NOMO-1 treated with DMSO at 0.1 percent for 48 hours (cell line): Measurements from ENCODE around the gene SIX3.

Experiments
- DNase-seq: peaks from one replicate; lab custom pipeline; 2025; ENCODE audit not compliant: unreplicated experiment; lab: John Stamatoyannopoulos, UW

SIX3 gene

DNA sequence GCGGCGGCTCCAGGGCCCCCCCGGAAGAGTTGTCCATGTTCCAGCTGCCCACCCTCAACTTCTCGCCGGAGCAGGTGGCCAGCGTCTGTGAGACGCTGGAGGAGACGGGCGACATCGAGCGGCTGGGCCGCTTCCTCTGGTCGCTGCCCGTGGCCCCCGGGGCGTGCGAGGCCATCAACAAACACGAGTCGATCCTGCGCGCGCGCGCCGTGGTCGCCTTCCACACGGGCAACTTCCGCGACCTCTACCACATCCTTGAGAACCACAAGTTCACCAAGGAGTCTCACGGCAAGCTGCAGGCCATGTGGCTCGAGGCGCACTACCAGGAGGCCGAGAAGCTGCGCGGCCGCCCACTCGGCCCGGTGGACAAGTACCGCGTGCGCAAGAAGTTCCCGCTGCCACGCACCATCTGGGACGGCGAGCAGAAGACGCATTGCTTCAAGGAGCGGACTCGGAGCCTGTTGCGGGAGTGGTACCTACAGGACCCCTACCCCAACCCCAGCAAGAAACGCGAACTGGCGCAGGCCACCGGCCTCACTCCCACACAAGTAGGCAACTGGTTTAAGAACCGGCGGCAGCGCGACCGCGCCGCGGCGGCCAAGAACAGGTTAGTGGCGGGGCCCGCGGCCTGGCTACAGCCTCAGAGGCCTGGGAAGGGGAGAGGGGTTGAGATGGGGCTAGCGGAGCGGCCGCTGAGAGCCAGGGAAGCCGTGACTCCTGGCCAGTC is 965 bp downstream of the SIX3 start:
- DNase-seq: no peak

- DNase-seq: no peak
These were observed 1.7 kb downstream of the SIX3 start for GRCh38 chr2:44943031-44943692.

- peak; percentile 16 for DNase-seq
These were observed 2.2 kb downstream of the SIX3 start for GRCh38 chr2:44943693-44944101.

DNA sequence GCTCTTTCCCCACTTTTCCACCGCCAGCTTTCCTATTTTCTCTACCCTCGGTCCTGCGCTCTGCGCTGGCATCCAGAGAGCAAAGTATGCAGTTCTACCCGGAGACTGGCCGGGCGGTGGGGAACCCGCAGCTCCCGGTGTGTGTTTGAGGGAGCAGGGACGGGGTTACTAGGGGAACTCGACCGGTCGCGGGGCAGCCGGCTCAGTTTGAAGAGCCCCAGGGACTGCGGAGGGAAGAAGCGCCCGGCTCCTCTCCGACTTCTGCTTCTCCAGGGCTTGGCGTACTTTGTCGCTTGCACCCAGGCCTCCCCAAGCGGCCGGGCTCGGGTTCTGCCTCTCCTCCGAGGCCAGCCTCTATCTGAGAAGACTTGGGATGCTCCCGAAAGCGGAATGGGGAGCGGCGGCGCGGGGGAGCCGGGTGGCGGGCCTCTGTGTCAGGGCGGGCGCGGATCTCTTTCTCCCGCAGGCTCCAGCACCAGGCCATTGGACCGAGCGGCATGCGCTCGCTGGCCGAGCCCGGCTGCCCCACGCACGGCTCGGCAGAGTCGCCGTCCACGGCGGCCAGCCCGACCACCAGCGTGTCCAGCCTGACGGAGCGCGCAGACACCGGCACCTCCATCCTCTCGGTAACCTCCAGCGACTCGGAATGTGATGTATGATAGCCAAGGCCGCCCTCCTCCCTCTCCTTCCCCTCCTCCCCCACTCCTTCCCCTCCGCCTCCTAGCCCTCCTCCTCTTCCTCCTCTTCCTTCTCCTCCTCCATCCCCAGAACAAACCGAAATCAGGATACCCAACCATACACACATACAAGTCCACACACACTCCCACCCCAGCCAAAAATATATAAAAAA is 2.8 kb downstream of the SIX3 start:
- no peak for DNase-seq

- no peak for DNase-seq
These were observed 3.6 kb downstream of the SIX3 start for GRCh38 chr2:44944952-44945612.

DNA sequence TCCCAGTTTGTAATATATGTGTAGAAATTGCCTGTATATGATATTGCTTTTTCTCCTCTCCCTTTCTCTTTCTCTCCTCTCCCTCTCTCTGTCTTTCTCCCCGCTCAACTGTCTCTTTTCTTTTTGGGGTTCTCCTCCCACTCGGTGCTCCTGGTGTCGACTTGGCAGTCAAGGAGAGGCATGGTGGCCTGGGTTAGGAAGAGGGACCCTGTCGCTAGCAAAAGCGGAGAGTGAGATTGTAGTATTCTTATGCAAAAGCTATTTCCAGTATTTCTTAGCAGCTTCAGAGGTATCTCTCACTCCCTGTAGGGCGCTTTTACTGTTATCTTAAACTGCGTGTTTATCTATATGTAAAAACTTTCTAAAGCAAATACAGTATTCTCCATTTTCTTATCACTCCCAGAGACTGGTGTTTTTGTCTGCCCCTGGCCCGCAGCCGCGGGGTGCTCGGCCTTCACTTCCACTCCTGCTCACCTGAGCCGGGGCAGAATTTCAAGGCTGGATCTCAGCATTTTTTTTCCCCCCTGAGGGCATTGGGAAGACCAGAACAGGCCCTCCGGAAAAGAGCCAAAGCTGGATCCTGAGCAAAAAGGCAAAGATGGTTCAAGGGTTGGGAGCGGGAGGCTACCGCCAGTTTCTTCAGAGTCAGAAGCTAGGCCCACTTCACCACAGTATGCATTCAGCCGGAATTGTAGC is 4.3 kb downstream of the SIX3 start:
- DNase-seq: no peak

DNA sequence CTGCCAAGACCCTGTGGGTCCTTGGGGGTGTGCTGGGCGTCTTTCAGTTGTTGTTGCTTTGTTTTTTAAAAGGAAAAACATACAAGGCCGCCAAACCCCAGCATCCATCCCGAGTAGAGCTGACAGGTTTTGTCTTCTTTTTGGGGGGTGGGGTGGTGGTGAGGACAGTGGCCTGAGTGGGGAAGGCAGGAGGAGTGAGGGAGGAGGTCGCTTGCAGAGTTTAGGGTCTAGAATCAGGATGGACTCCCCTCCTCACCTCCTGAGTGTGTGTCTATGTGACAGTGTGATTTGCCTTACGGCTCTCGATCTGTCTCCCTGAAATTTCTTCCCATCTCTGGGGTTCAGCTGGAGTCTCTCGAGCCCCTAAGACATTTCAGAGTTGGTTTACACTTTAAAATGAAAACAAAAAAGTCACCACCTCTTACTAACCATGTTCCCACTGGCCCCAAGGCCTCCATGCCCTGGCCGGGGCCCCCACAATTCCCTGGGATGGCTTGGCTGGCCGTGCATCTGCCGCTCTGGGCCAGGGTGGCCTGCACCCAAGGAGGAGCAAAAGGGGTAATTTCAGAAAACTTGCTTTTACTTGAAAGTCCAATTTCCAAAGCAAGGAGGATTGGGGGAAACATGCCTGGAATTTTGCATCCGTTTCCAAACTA is 5.0 kb downstream of the SIX3 start:
- no peak for DNase-seq

DNA sequence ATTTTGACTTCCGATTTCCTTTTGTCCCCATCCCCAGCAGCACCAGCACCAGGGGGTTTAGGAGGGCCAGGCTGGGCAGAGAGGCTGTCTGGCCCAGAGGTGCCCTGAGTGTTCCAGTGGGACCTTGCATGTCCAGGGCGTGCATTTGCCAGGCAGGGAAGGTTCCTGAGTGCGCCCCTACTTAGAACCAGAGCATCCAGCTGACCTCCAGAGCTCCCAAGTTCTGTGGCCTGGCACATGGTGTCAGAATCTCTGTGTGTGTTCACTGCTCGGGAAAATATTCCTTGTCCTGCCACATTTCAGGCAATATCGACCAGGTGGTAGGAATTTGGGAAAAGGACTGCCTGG is 5.5 kb downstream of the SIX3 start:
- no peak for DNase-seq

DNA sequence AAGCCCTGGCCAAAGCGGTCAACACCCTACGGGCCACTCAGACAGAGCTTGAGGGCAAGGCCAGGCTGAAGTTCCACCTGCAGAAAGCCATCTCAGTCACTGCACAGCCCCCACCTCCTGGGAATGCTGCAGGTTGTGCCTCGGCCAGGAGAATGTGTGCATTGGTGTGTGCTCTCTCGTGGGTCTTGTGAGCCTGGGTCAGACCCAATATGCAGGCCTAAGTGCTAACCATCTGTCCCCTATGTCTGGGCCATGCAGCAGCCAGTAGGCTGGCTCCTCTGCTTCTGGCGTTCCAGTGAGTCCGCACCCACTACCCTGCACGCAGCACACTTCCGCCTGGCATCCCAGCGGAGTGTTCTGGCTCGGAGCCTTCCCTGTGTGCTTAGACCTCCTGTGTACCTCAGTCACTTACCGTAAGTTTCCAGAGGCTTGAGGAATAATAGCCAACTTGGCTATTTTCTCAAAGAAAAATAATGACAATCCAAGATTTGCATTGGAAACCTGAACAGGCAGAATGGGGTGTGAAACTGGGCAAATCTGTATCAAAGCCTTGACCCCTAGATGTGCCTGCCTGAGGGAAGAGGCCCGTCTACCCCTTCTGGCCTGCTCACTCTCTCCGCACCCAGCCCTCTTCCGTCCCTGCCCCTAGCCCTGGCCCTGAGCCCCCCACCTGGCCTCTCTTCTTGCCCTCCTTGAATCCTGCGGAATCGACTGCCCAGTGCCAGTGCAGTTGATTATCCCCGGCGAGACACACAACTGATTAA is 7.2 kb downstream of the SIX3 start:
- DNase-seq: no peak

DNA sequence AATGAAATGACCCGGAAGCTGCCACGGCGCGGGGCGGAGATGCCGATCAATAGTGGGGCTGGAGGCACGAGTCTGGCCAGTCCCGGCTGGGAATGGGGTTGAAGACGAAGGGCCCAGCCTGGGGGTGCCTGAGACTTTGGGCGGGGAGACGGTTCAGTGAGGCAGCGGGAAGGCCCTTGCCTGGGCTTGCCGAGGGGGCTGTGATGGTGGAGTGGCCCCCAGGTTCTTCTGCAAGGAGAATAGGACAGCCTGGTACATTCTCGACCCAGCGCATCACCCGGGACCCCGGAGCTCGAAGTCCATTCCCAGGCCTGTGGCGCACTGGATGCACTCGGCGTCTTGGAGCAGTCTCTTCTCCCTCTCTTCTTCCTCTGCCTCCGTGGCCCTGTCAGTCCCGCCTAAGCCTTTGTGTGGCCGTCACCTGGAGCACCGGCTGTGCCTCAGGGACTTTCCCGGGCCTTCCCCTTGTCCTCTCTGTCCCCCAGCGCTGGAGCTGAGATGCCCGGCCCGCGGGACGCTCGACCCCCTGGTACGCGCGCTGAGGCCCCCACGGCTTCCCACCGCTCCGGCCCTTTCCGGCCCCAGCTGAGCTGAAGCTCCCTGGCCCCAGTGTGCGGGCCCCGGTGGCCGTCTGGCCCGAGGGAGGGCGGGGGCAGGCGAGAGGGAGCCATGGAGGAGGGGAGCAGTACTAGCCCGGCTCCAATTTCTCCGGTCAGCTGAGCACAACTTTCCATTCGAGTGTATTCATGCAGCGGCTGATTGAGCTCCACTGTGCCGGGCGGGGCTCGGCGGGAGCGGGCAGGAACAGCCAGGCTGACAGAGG is 8.0 kb downstream of the SIX3 start:
- DNase-seq: no peak

DNA sequence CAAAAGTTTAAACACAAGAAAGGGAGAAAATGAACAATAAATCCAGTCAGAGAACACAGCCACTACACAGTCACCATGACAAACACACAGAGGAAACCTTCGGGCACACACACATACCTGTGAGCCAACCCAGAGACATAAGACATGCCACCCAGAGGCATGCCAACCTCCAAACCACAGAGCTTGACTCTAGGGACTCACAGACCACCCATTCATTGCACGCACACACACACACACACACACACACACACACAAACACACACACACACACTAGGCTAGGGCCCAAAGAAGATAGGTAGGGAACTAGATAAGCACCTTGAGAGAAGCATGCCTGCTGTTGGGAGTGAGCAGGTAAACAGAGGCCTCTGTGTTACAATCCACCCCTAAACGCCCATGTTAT is 9.1 kb downstream of the SIX3 start:
- no peak for DNase-seq

GRCh38 chr2:44951124-44951523 is 9.6 kb downstream of the SIX3 start:
- no peak for DNase-seq

DNA sequence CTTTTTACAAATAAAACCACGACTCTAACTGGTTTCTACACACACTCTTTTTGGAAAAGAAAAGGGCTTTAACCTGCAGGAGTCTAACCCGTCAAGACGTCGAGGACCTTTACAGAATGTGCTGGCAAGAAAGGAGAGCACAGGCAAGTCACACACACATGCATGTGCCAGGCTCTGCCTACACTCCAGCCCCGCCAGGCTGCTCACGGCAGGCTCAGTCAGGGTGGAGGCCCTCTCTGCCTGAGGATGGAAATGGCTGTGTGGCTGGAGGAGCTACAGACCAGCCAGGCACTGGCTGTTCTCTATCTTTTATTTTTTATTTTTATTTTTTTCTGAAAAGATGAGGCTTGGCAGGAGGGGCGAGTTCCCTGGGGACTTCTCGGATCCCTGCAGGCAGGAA is 10.2 kb downstream of the SIX3 start:
- DNase-seq: no peak

DNA sequence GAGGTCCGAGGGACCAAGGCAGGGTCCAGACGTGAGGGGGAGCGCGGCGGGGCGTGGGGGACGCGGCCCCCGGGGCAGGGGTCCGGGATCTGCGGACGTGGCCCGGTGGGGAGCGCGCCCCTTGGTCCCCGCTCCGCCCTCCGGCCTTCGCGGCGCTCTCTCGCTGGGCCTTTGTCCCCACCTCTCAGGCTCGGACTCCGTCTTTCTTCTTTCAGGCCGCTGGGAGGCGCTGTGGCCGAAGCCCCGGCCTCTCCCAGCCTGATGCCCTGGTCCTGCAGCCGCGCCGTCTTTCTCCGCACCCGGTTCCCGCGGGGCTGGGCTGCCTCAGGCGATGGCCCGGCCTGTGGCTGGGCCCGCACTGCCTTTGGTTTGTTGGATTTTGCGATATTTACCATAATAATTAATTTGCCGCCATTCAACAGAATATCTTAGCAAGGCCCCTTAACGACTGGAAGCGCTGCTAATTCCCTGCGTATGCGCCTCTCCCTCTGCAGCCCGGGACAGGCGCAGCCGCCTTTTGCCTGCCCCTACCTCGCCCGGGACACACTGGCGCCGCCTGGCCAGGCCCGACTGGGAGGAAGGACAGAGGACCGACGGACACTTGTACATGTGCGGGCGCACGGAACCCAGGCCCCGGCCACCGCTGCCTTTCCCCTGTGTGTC is 10.8 kb downstream of the SIX3 start:
- peak; percentile 37 for DNase-seq

- DNase-seq: no peak
These were observed 11.4 kb downstream of the SIX3 start for GRCh38 chr2:44952806-44953498.

GRCh38 chr2:44953499-44953883 is 12.0 kb downstream of the SIX3 start:
- DNase-seq: no peak

GRCh38 chr2:44954447-44954888 is 13.0 kb downstream of the SIX3 start:
- no peak for DNase-seq
